HCT116 (cell line): ENCODE data around the gene RNF138. TPM values are rescaled to one million over a fixed set of nuclear protein-coding genes. Genes with fewer than 3 reads are reported as not detected.

Experiments used
- ATAC-seq: fragments of 200-7000 bp; cut with Tn5 transposase; 2 replicates; pipeline ENCODE4 v1.9.1; 2020; ENCODE audit warnings: mild to moderate bottlenecking, moderate library complexity
- BruUV-seq: library from RNA; stranded (reverse); fragments of 400-500 nt; replicated peaks from 2 replicates; lab custom pipeline; 2021; lab: Mats Ljungman, UMichigan
- CTCF ChIA-PET: fragments of 300-600 bp; sonication (Branson Sonifier 250); formaldehyde crosslinking; loops from one replicate; lab custom pipeline; 2021; ENCODE audit warnings: antibody characterized with exemption; lab: Charles Lee
- POLR2A ChIA-PET: fragments of 300-600, 350-600 bp; sonication (Branson Sonifier 250); formaldehyde crosslinking; loops from one replicate; lab custom pipeline; 2021; ENCODE audit warnings: antibody characterized with exemption; lab: Charles Lee
- RAD21 ChIA-PET, 2 experiments: fragments of 300-600 bp; sonication (Branson Sonifier 250); formaldehyde crosslinking; loops; one replicate each; lab custom pipeline; 2023; ENCODE audit warnings: low total read pairs in 2 of 2; ENCODE audit not compliant: uncharacterized antibody in 2 of 2, unreplicated experiment in 2 of 2, low non-redundant PET in 1 of 2; lab: Charles Lee
- DNase-seq: peaks from one replicate; pipeline ENCODE4 v3.0.0-alpha.2; 2010; ENCODE audit warnings: low read depth, low spot score
- H2AFZ ChIP-seq: fragments of 200-600 bp; shearing (Covaris generic), sonication (generic); 2 replicates; pipeline ENCODE4 v1.6.1; 2017; ENCODE audit warnings: low read depth, mixed run types, mixed read lengths, antibody characterized with exemption, low read length; ENCODE audit not compliant: poor library complexity, severe bottlenecking
- H3K27ac ChIP-seq: 2 replicates; pipeline ENCODE4 v1.5.1; 2012; ENCODE audit warnings: low read depth, low read length
- H3K27me3 ChIP-seq: fragments of 200-600 bp; sonication (generic); 2 replicates; pipeline ENCODE4 v1.6.1; 2016; ENCODE audit warnings: mixed run types, low read length, mixed read lengths; ENCODE audit not compliant: insufficient read depth
- H3K36me3 ChIP-seq, 2 experiments: fragments of 200-500 bp in 1 of 2; fragments of 200-600 bp in 1 of 2; sonication (Bioruptor generic) in 1 of 2; sonication (generic) in 1 of 2; 2 replicates each; pipeline versions ENCODE4 v1.5.1 to v1.6.1; 2014 to 2016; ENCODE audit warnings: low read length in 2 of 2, inconsistent platforms in 1 of 2, mixed read lengths in 1 of 2, mixed run types in 1 of 2; ENCODE audit not compliant: insufficient read depth in 2 of 2, control insufficient read depth in 1 of 2
- H3K4me1 ChIP-seq, 2 experiments: fragments of 200-600 bp in 1 of 2; sonication (generic) in 1 of 2; 2 replicates each; pipeline versions ENCODE4 v1.5.1 to v1.6.1; 2012 to 2017; ENCODE audit warnings: low read length in 2 of 2, inconsistent platforms in 1 of 2, mild to moderate bottlenecking in 1 of 2, mixed read lengths in 1 of 2, mixed run types in 1 of 2, moderate library complexity in 1 of 2; ENCODE audit not compliant: insufficient read depth in 2 of 2, control insufficient read depth in 1 of 2
- H3K4me2 ChIP-seq: fragments of 200-600 bp; sonication (generic); 2 replicates; pipeline ENCODE4 v1.6.1; 2017; ENCODE audit warnings: mixed run types, low read length, mixed read lengths
- H3K4me3 ChIP-seq, 2 experiments: fragments of 200-600 bp in 1 of 2; sonication (generic) in 1 of 2; replicated peaks in 1 of 2; 2 replicates each; pipeline ENCODE4 v1.5.1; 2011 to 2016; ENCODE audit warnings: low read length in 2 of 2, control low read depth in 1 of 2, low read depth in 1 of 2, mild to moderate bottlenecking in 1 of 2, mixed read lengths in 1 of 2, mixed run types in 1 of 2
- H3K79me2 ChIP-seq: fragments of 200-600 bp; sonication (generic); 2 replicates; pipeline ENCODE4 v1.6.1; 2017; ENCODE audit warnings: mild to moderate bottlenecking, mixed run types, low read length, moderate library complexity, mixed read lengths; ENCODE audit not compliant: insufficient read depth
- H3K9ac ChIP-seq: fragments of 200-600 bp; sonication (generic); 2 replicates; pipeline ENCODE4 v1.6.1; 2016; ENCODE audit warnings: low read length, mixed read lengths
- H3K9me2 ChIP-seq: fragments of 200-600 bp; sonication (generic), shearing (Covaris generic); 2 replicates; pipeline ENCODE4 v1.6.1; 2017; ENCODE audit warnings: mixed run types, mild to moderate bottlenecking, moderate library complexity; ENCODE audit not compliant: insufficient read depth
- H3K9me3 ChIP-seq, 2 experiments: fragments of 200-500 bp in 1 of 2; fragments of 200-600 bp in 1 of 2; sonication (Bioruptor generic) in 1 of 2; sonication (generic) in 1 of 2; 2 replicates each; pipeline ENCODE4 v1.6.1; 2014 to 2017; ENCODE audit warnings: low read length in 2 of 2, mixed read lengths in 2 of 2, inconsistent platforms in 1 of 2, low read depth in 1 of 2, mild to moderate bottlenecking in 1 of 2, mixed run types in 1 of 2, moderate library complexity in 1 of 2; ENCODE audit not compliant: control insufficient read depth in 1 of 2, insufficient read depth in 1 of 2
- H4K20me1 ChIP-seq: fragments of 200-600 bp; sonication (generic), shearing (Covaris generic); 2 replicates; pipeline ENCODE4 v1.6.1; 2017; ENCODE audit warnings: mixed run types, mild to moderate bottlenecking, moderate library complexity; ENCODE audit not compliant: insufficient read depth
- CEBPB ChIP-seq: IDR thresholded peaks from 2 replicates; pipeline ENCODE4 v1.6.1; 2012; ENCODE audit warnings: low read depth
- ELF1 ChIP-seq: IDR thresholded peaks from 2 replicates; pipeline ENCODE4 v1.6.1; 2012; ENCODE audit warnings: low read depth, borderline replicate concordance
- FOSL1 ChIP-seq: IDR thresholded peaks from 2 replicates; pipeline ENCODE4 v1.6.1; 2012; ENCODE audit warnings: low read depth
- JUND ChIP-seq: IDR thresholded peaks from 2 replicates; pipeline ENCODE4 v1.6.1; 2012
- MAX ChIP-seq: IDR thresholded peaks from 2 replicates; pipeline ENCODE4 v1.6.1; 2012
- POLR2A ChIP-seq: IDR thresholded peaks from 2 replicates; pipeline ENCODE4 v1.7.0; 2011; ENCODE audit warnings: borderline replicate concordance; ENCODE audit not compliant: insufficient read depth, insufficient read length; ENCODE audit errors: extremely low read depth
- RAD21 ChIP-seq: IDR thresholded peaks from 2 replicates; pipeline ENCODE4 v1.6.1; 2012; ENCODE audit warnings: low read depth, mild to moderate bottlenecking
- REST ChIP-seq: IDR thresholded peaks from 2 replicates; pipeline ENCODE4 v1.6.1; 2012; ENCODE audit warnings: low read depth
- SIN3A ChIP-seq: IDR thresholded peaks from 2 replicates; pipeline ENCODE4 v1.6.1; 2012; ENCODE audit warnings: low read depth
- TCF7L2 ChIP-seq: IDR thresholded peaks from 2 replicates; pipeline ENCODE4 v1.7.0; 2011; ENCODE audit warnings: borderline replicate concordance, inconsistent platforms; ENCODE audit not compliant: insufficient read depth, insufficient read length; ENCODE audit errors: extremely low read depth
- YY1 ChIP-seq: IDR thresholded peaks from 2 replicates; pipeline ENCODE4 v1.6.1; 2011; ENCODE audit warnings: low read length, low read depth, moderate library complexity, mild to moderate bottlenecking; ENCODE audit not compliant: insufficient replicate concordance; ENCODE audit errors: extremely low read depth
- ZBTB33 ChIP-seq: IDR thresholded peaks from 2 replicates; pipeline ENCODE4 v1.6.1; 2011; ENCODE audit warnings: mild to moderate bottlenecking, low read length, moderate library complexity; ENCODE audit not compliant: insufficient replicate concordance; ENCODE audit errors: extremely low read depth
- ZFX ChIP-seq: fragments of 450-650 bp; IDR thresholded peaks from 2 replicates; pipeline ENCODE4 v1.6.1; 2017
- intact Hi-C: fragments of 100-400 bp; cut with micrococcal nuclease; formaldehyde crosslinking; loops from 2 replicates; pipeline ENCODE4 v1.10.0; 2022
- total RNA-seq: library from RNA; stranded (reverse); gene quantifications from one replicate; pipeline ENCODE4 v1.2.1, GENCODE V29; 2021; ENCODE audit not compliant: unreplicated experiment

Gene RNF138
- total RNA-seq, 1 experiment from 2014 or later, result 72.5 TPM

GRCh38 chr18:32160547-32160946, 68.9 kb downstream of the RNF138 start:
- Histone ChIP-seq H3K9ac (no peak overlapping the region), H4K20me1 (no peaks in the 10 kb centered on the region), H3K9me3 (no peaks in the 10 kb centered on the region), H3K36me3 (no peaks in the 10 kb centered on the region), H3K79me2 (no peaks in the 10 kb centered on the region), H3K27ac (no peak overlapping the region), H3K4me3 (no peak overlapping the region), H3K4me1 (peaks cover 4 to 16% of the 10 kb centered on the region in 2 experiments; a peak in 3 of 4 replicates), H3K27me3 (no peaks in the 10 kb centered on the region), H3K4me2 (no peak overlapping the region), H3K9me2 (no peaks in the 10 kb centered on the region), H2AFZ (no peak overlapping the region)
- BruUV-seq, result no TSS peak
- TF ChIP-seq ELF1 (no peak), JUND (0 out of 2 replicates have a peak, but pooled peaks have one; percentile 11)
- DNase-seq (peak; percentile 6), ATAC-seq (0 out of 2 replicates have a peak, but pooled peaks have one; percentile 17)
- ChIA-PET CTCF (interaction anchor here (1.7 kb wide), 1 partner anchor 391 kb away, joined by 4 read pairs; no protein-coding TSS in a partner anchor), RAD21 (no interaction called here), POLR2A (no interaction called here)
- intact Hi-C loops, result loop anchor here (10.0 kb wide), 1 partner anchor 504 kb away; no protein-coding TSS in a partner anchor

- Histone ChIP-seq H3K9ac (no peak overlapping the region), H3K36me3 (no peaks in the 10 kb centered on the region), H3K4me3 (no peak overlapping the region), H2AFZ (no peak overlapping the region), H3K79me2 (no peaks in the 10 kb centered on the region), H3K4me2 (no peak overlapping the region), H3K9me2 (no peaks in the 10 kb centered on the region), H3K27me3 (no peaks in the 10 kb centered on the region), H4K20me1 (no peaks in the 10 kb centered on the region), H3K9me3 (no peaks in the 10 kb centered on the region), H3K4me1 (no peaks in the 10 kb centered on the region), H3K27ac (no peak overlapping the region)
- DNase-seq (no peak), ATAC-seq (no peak)
- RAD21 ChIA-PET, result no interaction called here
- intact Hi-C loops, result loop anchor here (10.0 kb wide), 1 partner anchor 497 kb away; no protein-coding TSS in a partner anchor
- TF ChIP-seq TCF7L2, result no peak
- TF ChIP-seq MAX, result no peak
- TF ChIP-seq FOSL1, result no peak
- no peak for TF ChIP-seq ELF1
- no peak for TF ChIP-seq CEBPB
- no peak for TF ChIP-seq REST
- no peak for TF ChIP-seq RAD21
- TF ChIP-seq POLR2A, result no peak
- no peak for TF ChIP-seq ZFX
- no peak for TF ChIP-seq SIN3A
- no peak for TF ChIP-seq ZBTB33
- no peak for TF ChIP-seq YY1
- POLR2A ChIA-PET, result interaction anchor here (0.7 kb wide), 1 partner anchor 365 kb away, joined by 3 read pairs; no protein-coding TSS in a partner anchor
- CTCF ChIA-PET, result interaction anchor here (1.0 kb wide), 1 partner anchor 10 kb away, joined by 5 read pairs; no protein-coding TSS in a partner anchor
- no TSS peak for BruUV-seq
Measured at GRCh38 chr18:32167980-32168730, 76.5 kb downstream of the RNF138 start.
